MM.1S (cell line): ENCODE data around the gene ACTN1.

Experiments used
- CTCF ChIP-seq: fragments of 300-600 bp; sonication (generic); IDR thresholded peaks from 2 replicates; pipeline ENCODE4 v1.5.1; 2016; ENCODE audit warnings: antibody characterized with exemption, low read length, mixed read lengths
- EZH2 ChIP-seq: fragments of 300-600 bp; sonication (generic); optimal IDR thresholded peaks from 2 replicates; pipeline ENCODE3; 2017; ENCODE audit warnings: low read depth, mild to moderate bottlenecking, antibody characterized with exemption, low read length, mixed read lengths

DNA sequence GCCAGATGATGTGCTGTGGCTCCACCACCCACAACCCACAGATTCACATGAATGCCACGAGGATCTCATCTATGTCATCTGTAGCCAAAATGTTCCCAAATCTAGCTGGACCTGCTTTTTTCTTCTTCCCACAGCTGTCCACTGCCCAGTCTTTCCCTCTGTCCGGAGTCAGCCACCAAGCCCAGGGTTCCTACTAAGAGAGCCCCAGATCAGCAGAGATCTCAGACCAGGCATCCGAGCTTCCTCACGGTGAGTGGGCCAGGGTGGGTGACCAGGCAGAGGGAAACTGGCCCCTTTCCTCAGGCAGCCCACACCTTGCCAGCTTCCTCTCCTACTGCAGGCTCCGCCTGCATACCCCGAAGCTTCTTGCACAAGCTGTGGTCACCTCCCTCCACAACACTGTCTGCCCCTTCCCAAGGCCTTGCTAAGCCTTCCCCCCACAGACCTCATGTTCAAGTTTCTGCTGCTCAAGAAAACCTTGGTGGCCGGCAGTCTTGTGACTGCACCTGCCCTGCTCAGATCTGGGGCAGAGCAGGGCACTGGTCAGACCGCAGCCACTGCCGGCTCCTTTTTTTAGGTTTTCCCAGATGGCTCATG, 81.4 kb downstream of the ACTN1 start:
- no peak for TF ChIP-seq CTCF
- TF ChIP-seq EZH2: no peak
